ENCODE data around the gene TMEM63A. TPM values are rescaled to one million over a fixed set of nuclear protein-coding genes. Genes with fewer than 3 reads are reported as not detected.

Gene TMEM63A
- total RNA-seq, 1 experiment from 2014 or later = 31.4 TPM

GRCh38 chr1:225928186-225929175, 46.3 kb upstream of the TMEM63A start:
- ChIA-PET CTCF (no interaction called here), POLR2A (interaction anchor here (0.7 kb wide), 1 partner anchor 33 kb away, joined by 3 read pairs; no protein-coding TSS in a partner anchor)
- Histone ChIP-seq H3K9me3 (ENCODE audit: control insufficient read depth, insufficient read depth, low read depth, low read length) (no peaks in the 10 kb centered on the region), H3K36me3 (ENCODE audit: control insufficient read depth, insufficient read depth, low read length) (peaks cover 5% of the 10 kb centered on the region; the same call in 1 of the 2 replicates), H3K4me3 (ENCODE audit: low read depth in 2 of 2, low read length in 2 of 2) (no peak overlapping the region), H3K27ac (ENCODE audit: low read length) (no peak overlapping the region), H3K4me1 (ENCODE audit: control insufficient read depth, insufficient read depth, low read length) (peaks cover 3% of the 10 kb centered on the region; the same call in 1 of the 2 replicates), H3K27me3 (ENCODE audit: control insufficient read depth, insufficient read depth, low read length) (no peaks in the 10 kb centered on the region)
- intact Hi-C loops (cut with micrococcal nuclease; ENCODE audit: unreplicated experiment) = no loop called here
- no peak for ATAC-seq
- TF ChIP-seq SIN3A (IDR thresholded peaks at IDR 0.05; ENCODE audit: borderline replicate concordance, insufficient read depth, low read depth, low read length) = no peak
- no peak for TF ChIP-seq TCF7L2 (IDR thresholded peaks at IDR 0.05; ENCODE audit: low read depth, low read length)
- TF ChIP-seq, protein P1, sequence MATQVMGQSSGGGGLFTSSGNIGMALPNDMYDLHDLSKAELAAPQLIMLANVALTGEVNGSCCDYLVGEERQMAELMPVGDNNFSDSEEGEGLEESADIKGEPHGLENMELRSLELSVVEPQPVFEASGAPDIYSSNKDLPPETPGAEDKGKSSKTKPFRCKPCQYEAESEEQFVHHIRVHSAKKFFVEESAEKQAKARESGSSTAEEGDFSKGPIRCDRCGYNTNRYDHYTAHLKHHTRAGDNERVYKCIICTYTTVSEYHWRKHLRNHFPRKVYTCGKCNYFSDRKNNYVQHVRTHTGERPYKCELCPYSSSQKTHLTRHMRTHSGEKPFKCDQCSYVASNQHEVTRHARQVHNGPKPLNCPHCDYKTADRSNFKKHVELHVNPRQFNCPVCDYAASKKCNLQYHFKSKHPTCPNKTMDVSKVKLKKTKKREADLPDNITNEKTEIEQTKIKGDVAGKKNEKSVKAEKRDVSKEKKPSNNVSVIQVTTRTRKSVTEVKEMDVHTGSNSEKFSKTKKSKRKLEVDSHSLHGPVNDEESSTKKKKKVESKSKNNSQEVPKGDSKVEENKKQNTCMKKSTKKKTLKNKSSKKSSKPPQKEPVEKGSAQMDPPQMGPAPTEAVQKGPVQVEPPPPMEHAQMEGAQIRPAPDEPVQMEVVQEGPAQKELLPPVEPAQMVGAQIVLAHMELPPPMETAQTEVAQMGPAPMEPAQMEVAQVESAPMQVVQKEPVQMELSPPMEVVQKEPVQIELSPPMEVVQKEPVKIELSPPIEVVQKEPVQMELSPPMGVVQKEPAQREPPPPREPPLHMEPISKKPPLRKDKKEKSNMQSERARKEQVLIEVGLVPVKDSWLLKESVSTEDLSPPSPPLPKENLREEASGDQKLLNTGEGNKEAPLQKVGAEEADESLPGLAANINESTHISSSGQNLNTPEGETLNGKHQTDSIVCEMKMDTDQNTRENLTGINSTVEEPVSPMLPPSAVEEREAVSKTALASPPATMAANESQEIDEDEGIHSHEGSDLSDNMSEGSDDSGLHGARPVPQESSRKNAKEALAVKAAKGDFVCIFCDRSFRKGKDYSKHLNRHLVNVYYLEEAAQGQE (IDR thresholded peaks at IDR 0.05; ENCODE audit: insufficient read depth in 1 of 2, low read depth in 2 of 2, low read length in 1 of 2) = no peak
- no peak for TF ChIP-seq POLR2AphosphoS5 (IDR thresholded peaks at IDR 0.05; ENCODE audit: low read depth, low read length)
- TF ChIP-seq, protein P2, sequence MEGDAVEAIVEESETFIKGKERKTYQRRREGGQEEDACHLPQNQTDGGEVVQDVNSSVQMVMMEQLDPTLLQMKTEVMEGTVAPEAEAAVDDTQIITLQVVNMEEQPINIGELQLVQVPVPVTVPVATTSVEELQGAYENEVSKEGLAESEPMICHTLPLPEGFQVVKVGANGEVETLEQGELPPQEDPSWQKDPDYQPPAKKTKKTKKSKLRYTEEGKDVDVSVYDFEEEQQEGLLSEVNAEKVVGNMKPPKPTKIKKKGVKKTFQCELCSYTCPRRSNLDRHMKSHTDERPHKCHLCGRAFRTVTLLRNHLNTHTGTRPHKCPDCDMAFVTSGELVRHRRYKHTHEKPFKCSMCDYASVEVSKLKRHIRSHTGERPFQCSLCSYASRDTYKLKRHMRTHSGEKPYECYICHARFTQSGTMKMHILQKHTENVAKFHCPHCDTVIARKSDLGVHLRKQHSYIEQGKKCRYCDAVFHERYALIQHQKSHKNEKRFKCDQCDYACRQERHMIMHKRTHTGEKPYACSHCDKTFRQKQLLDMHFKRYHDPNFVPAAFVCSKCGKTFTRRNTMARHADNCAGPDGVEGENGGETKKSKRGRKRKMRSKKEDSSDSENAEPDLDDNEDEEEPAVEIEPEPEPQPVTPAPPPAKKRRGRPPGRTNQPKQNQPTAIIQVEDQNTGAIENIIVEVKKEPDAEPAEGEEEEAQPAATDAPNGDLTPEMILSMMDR (IDR thresholded peaks at IDR 0.05) = no peak
- DNase-seq (ENCODE audit: low read depth, low spot score) = no peak
- in situ Hi-C loops (cut with HindIII; ENCODE audit: low pct_unique_long_range_greater_than_20kb, low sequenced_read_pairs) = no loop called here
- BruUV-seq (replicated peaks) = no TSS peak

- intact Hi-C loops (cut with micrococcal nuclease; ENCODE audit: unreplicated experiment) (no loop called here), in situ Hi-C loops (cut with HindIII; ENCODE audit: low pct_unique_long_range_greater_than_20kb, low sequenced_read_pairs) (no loop called here)
- CTCF ChIA-PET = interaction anchor here (0.6 kb wide), 1 partner anchor 81 kb away, joined by 4 read pairs; no protein-coding TSS in a partner anchor
- H3K4me3 ChIP-seq (ENCODE audit: low read depth in 2 of 2, low read length in 2 of 2) = no peak overlapping the region
- no peaks in the 10 kb centered on the region for H3K9me3 ChIP-seq (ENCODE audit: control insufficient read depth, insufficient read depth, low read depth, low read length)
- BruUV-seq (replicated peaks) = no TSS peak
- POLR2A ChIA-PET = no interaction called here
- no peak overlapping the region for H3K27ac ChIP-seq (ENCODE audit: low read length)
- DNase-seq (ENCODE audit: low read depth, low spot score) = no peak
- TF ChIP-seq TCF7L2 (IDR thresholded peaks at IDR 0.05; ENCODE audit: low read depth, low read length) = no peak
- TF ChIP-seq POLR2AphosphoS5 (IDR thresholded peaks at IDR 0.05; ENCODE audit: low read depth, low read length) = no peak
- TF ChIP-seq, protein P2 (IDR thresholded peaks at IDR 0.05) = no peak
- no peak for TF ChIP-seq SIN3A (IDR thresholded peaks at IDR 0.05; ENCODE audit: borderline replicate concordance, insufficient read depth, low read depth, low read length)
- TF ChIP-seq, protein P1 (IDR thresholded peaks at IDR 0.05; ENCODE audit: insufficient read depth in 1 of 2, low read depth in 2 of 2, low read length in 1 of 2) = no peak
- peaks cover 12% of the 10 kb centered on the region; the same call in 1 of the 2 replicates for H3K36me3 ChIP-seq (ENCODE audit: control insufficient read depth, insufficient read depth, low read length)
- no peaks in the 10 kb centered on the region for H3K27me3 ChIP-seq (ENCODE audit: control insufficient read depth, insufficient read depth, low read length)
- peaks cover 17% of the 10 kb centered on the region for H3K4me1 ChIP-seq (ENCODE audit: control insufficient read depth, insufficient read depth, low read length)
- ATAC-seq = no peak
These were observed 44.5 kb upstream of the TMEM63A start for GRCh38 chr1:225926551-225927113.

Data from Panc1 (cell line).